ENCODE results near the gene CTF1. TPM values are rescaled to one million over a fixed set of nuclear protein-coding genes. Genes with fewer than 3 reads are reported as not detected.

CTF1 gene
- total and polyA plus RNA-seq, 2 donors (not counting 1 experiment from before 2014, with no cell fraction given), result 0.78 to 0.81 TPM

DNA sequence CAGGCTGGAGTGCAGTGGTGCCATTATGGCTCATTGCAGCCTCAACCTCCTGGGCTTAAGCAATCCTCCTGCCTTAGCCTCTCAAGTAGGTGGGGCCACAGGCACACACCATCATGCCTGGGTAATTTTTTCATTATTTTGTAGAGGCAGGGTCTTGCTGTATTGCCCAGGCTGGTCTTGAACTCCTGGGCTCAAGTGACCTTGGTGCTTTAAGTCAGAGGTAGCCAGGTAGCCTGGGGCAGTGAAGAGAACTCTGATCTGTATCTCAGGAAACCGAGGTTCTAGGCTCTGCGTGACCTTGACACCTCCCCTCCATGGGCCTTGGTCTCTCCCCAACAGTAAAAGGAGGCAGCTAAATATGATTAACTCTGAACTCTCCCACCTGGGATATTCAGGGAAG lies 3.4 kb downstream of the CTF1 start:
- Histone ChIP-seq H3K27ac (ENCODE audit: low read length in 2 of 2) (no peak overlapping the region), H3K4me2 (replicated peaks; ENCODE audit: low read depth, low read length, poor library complexity, severe bottlenecking) (no peak overlapping the region), H3K27me3 (replicated peaks in 1 of 4; ENCODE audit: control extremely low read depth in 1 of 4, control insufficient read depth in 3 of 4, insufficient read depth in 4 of 4, low read length in 3 of 4) (no peaks in the 10 kb centered on the region), H3K9ac (ENCODE audit: low read length) (no peak overlapping the region), H3K36me3 (replicated peaks in 1 of 2; ENCODE audit: control extremely low read depth in 1 of 2, control insufficient read depth in 1 of 2, extremely low read depth in 1 of 2, insufficient read depth in 2 of 2, low read length in 1 of 2) (no peaks in the 10 kb centered on the region), H3K9me3 (ENCODE audit: control extremely low read depth in 1 of 3, control insufficient read depth in 2 of 3, insufficient read depth in 1 of 3, low read length in 2 of 3) (peaks cover 0 to 20% (median 0%) of the 10 kb centered on the region in 3 donors), H3K4me1 (ENCODE audit: control insufficient read depth in 2 of 2, insufficient read depth in 2 of 2, low read length in 2 of 2) (peaks cover 41 to 58% of the 10 kb centered on the region in 2 donors), H3K79me2 (ENCODE audit: control insufficient read depth, insufficient read depth, low read length) (no peaks in the 10 kb centered on the region), H2AFZ (ENCODE audit: insufficient read depth, low read depth, low read length, poor library complexity, severe bottlenecking) (no peak overlapping the region), H4K20me1 (ENCODE audit: control insufficient read depth, insufficient read depth, low read length, poor library complexity, severe bottlenecking) (no peaks in the 10 kb centered on the region), H3K4me3 (ENCODE audit: control extremely low read depth in 1 of 5, extremely low read depth in 1 of 5, insufficient read depth in 1 of 5, low read depth in 2 of 5, low read length in 4 of 5) (no peak overlapping the region)
- TF ChIP-seq EZH2 (IDR thresholded peaks at IDR 0.05; ENCODE audit: borderline replicate concordance, insufficient read depth, low read depth, low read length, poor library complexity, severe bottlenecking), result no peak
- TF ChIP-seq, protein P1, sequence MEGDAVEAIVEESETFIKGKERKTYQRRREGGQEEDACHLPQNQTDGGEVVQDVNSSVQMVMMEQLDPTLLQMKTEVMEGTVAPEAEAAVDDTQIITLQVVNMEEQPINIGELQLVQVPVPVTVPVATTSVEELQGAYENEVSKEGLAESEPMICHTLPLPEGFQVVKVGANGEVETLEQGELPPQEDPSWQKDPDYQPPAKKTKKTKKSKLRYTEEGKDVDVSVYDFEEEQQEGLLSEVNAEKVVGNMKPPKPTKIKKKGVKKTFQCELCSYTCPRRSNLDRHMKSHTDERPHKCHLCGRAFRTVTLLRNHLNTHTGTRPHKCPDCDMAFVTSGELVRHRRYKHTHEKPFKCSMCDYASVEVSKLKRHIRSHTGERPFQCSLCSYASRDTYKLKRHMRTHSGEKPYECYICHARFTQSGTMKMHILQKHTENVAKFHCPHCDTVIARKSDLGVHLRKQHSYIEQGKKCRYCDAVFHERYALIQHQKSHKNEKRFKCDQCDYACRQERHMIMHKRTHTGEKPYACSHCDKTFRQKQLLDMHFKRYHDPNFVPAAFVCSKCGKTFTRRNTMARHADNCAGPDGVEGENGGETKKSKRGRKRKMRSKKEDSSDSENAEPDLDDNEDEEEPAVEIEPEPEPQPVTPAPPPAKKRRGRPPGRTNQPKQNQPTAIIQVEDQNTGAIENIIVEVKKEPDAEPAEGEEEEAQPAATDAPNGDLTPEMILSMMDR (IDR thresholded peaks at IDR 0.05), result no peak
- ATAC-seq (ENCODE audit: low read depth) (no peak), DNase-seq (no peak)
- CTCF ChIA-PET, result interaction anchor here (1.6 to 6.1 kb wide), 3 partner anchors 20 to 54 kb away, joined by 3 to 138 read pairs (median 26); no protein-coding TSS in a partner anchor
- POLR2A ChIA-PET, result no interaction called here
- no peak overlapping the region for H3K27ac Mint-ChIP-seq
- intact Hi-C loops (cut with micrococcal nuclease), result loop anchor here (5.0 kb wide), 2 partner anchors 87 to 137 kb away; partner anchors contain the start of genes CFAP119 and RNF40
- peaks cover 3% of the 10 kb centered on the region for H3K9me3 Mint-ChIP-seq (ENCODE audit: insufficient read depth)
- peaks cover 48% of the 10 kb centered on the region for H3K4me1 Mint-ChIP-seq
- no peaks in the 10 kb centered on the region for H3K27me3 Mint-ChIP-seq
- no peak overlapping the region for H3K4me3 Mint-ChIP-seq
- no CpG with 5 or more reads among the region's 2 CpGs for WGBS (ENCODE audit: insufficient coverage)

GRCh38 chr16:30900588-30900987 lies 4.2 kb downstream of the CTF1 start:
- CTCF ChIA-PET, result interaction anchor here (1.9 to 6.1 kb wide), 3 partner anchors 18 to 55 kb away, joined by 6 to 138 read pairs (median 26); no protein-coding TSS in a partner anchor
- peaks cover 41 to 57% of the 10 kb centered on the region in 2 donors for H3K4me1 ChIP-seq (ENCODE audit: control insufficient read depth in 2 of 2, insufficient read depth in 2 of 2, low read length in 2 of 2)

More at GRCh38 chr16:30900588-30900987, 4.2 kb downstream of the CTF1 start:
- peaks cover 3% of the 10 kb centered on the region for H3K9me3 Mint-ChIP-seq (ENCODE audit: insufficient read depth)
- Histone ChIP-seq H3K9ac (ENCODE audit: low read length) (no peak overlapping the region), H3K79me2 (ENCODE audit: control insufficient read depth, insufficient read depth, low read length) (no peaks in the 10 kb centered on the region), H3K9me3 (ENCODE audit: control extremely low read depth in 1 of 3, control insufficient read depth in 2 of 3, insufficient read depth in 1 of 3, low read length in 2 of 3) (peaks cover 0 to 19% (median 0%) of the 10 kb centered on the region in 3 donors), H3K4me3 (ENCODE audit: control extremely low read depth in 1 of 5, extremely low read depth in 1 of 5, insufficient read depth in 1 of 5, low read depth in 2 of 5, low read length in 4 of 5) (no peak overlapping the region), H3K36me3 (replicated peaks in 1 of 2; ENCODE audit: control extremely low read depth in 1 of 2, control insufficient read depth in 1 of 2, extremely low read depth in 1 of 2, insufficient read depth in 2 of 2, low read length in 1 of 2) (no peaks in the 10 kb centered on the region), H3K27me3 (replicated peaks in 1 of 4; ENCODE audit: control extremely low read depth in 1 of 4, control insufficient read depth in 3 of 4, insufficient read depth in 4 of 4, low read length in 3 of 4) (no peaks in the 10 kb centered on the region), H3K27ac (ENCODE audit: low read length in 2 of 2) (no peak overlapping the region), H2AFZ (ENCODE audit: insufficient read depth, low read depth, low read length, poor library complexity, severe bottlenecking) (no peak overlapping the region), H3K4me2 (replicated peaks; ENCODE audit: low read depth, low read length, poor library complexity, severe bottlenecking) (no peak overlapping the region), H4K20me1 (ENCODE audit: control insufficient read depth, insufficient read depth, low read length, poor library complexity, severe bottlenecking) (no peaks in the 10 kb centered on the region)
- H3K27ac Mint-ChIP-seq, result no peak overlapping the region
- H3K4me3 Mint-ChIP-seq, result no peak overlapping the region
- peaks cover 41% of the 10 kb centered on the region for H3K4me1 Mint-ChIP-seq
- no peaks in the 10 kb centered on the region for H3K27me3 Mint-ChIP-seq
- intact Hi-C loops (cut with micrococcal nuclease), result loop anchor here (5.0 kb wide), 2 partner anchors 88 to 138 kb away; partner anchors contain the start of genes CFAP119 and RNF40
- no CpG with 5 or more reads among the region's 5 CpGs for WGBS (ENCODE audit: insufficient coverage)
- no peak for TF ChIP-seq EZH2 (IDR thresholded peaks at IDR 0.05; ENCODE audit: borderline replicate concordance, insufficient read depth, low read depth, low read length, poor library complexity, severe bottlenecking)
- TF ChIP-seq, protein P1 (IDR thresholded peaks at IDR 0.05), result no peak
- DNase-seq (no peak), ATAC-seq (ENCODE audit: low read depth) (no peak)
- POLR2A ChIA-PET, result interaction anchor here (0.7 to 1.0 kb wide), 3 partner anchors 25 to 202 kb away, joined by 3 to 4 read pairs (median 3); partner anchors contain the start of gene SRCAP
